Vein endothelial cell (primary cell): ENCODE data around the gene SPINK1. TPM values are rescaled to one million over a fixed set of nuclear protein-coding genes. Genes with fewer than 3 reads are reported as not detected.

Experiments
- total RNA-seq: library from RNA; depleted of rRNA; stranded (reverse); fragments of >200 nt; gene quantifications from 2 replicates; pipeline ENCODE4 v1.2.3, GENCODE V29; 2012

Gene SPINK1, protein sequence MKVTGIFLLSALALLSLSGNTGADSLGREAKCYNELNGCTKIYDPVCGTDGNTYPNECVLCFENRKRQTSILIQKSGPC
- not detected in 2 replicates for total RNA-seq

DNA sequence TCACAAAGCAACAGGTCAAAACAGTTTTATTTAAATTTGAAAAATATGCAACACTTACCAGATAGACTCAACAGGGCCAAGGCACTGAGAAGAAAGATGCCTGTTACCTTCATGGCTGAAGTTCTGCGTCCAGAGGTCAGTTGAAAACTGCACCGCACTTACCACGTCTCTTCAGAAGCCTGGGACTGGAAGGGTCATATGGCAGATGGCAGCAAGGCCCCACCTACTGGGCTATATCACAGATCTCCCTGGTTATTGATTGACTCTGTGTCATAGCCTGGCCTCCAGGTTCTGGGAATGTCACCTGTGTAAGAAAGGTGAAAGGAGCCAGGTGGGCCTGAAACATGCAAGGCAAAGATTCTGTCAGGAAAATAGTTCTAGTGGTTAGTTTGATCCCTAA lies at the start of gene SPINK1:
SPINK1 (minus strand) TSS at position 207 of the 400 bp plus-strand sequence; CDS start at position 113, 94 bp downstream.

DNA sequence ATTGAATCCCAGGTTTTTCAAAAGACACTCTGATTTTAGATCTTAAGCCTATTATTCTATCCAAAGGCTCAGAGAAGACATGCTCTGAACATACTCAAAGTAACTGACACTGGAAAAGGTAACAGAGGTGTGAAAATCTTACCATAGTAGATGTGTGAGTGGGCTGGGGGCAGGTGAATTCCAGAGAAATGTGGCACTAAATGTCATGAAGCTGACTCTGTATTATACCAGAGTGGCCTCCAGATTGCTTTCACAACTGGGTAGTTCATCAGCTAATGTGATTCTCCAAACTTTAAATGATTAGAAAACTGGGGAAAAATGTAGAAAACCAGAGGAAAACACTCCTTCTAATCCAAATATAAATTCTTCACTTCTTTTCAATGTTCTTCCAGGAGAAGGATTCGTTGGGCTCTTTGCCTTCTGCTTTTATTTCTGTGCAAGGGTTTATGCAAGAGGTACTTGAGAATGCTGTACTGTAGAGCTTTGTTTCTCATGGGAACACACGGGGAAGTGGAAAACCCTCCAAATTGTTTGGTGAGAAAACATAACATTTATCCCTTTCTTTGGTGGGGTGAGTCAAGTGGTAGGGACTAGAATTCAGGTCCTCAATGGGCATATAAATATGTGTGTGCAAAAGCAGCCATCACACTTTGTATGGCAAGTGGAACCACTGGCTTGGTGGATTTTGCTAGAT lies 46.7 kb upstream of the SPINK1 start, which contains the start of gene SCGB3A2:
SCGB3A2 (plus strand) TSS at position 646 of the 694 bp plus-strand sequence. CDS start 93 bp downstream, outside the sequence.

DNA sequence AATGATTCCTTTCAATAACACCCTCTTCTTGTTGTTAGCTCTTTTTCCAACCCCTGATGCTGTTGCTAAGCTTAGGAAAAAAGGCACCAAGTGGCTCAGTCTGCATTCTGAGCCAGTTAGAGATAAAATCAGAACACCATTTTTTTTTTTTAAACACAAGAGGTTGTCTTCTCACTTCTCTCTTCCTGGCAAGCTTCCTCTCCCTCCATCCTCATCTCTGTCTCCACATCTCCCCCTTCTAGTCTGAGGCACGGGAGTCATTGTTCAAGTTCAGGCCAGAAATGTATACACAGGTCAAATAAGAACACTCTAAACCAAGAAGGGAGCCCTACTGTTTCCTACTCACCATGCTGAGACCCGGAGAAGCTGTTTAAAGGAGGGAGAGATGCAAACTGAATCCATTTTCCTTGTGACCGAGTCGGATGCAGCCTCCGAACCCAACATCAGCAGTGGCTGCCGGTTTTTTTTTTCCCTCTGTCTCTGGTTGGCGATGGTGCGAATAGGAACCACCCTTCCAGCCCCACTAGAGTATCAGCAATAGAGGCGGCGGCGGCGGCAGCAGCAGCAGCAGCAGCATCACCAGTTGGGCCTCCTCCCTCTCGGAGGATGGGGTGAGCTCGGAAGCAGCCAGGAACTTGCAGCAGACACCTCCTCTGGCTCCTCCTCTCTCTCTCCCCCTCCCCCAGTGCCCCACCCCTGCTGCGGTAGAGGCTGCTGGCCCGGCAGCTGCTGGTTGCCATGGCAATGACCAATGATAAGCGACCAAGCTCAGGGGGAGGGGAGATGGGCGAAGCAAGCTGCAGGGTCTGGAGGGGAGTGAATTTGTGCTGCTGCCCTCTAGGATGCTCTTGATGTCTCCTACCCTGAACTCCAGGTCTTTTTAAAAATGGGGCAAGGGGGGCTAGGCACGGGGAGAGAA lies 49.1 kb downstream of the SPINK1 start, which contains the start of gene JAKMIP2:
JAKMIP2 (minus strand) TSS at position 619 of the 919 bp plus-strand sequence. CDS start 110,922 bp downstream, outside the sequence.

Other genes starting within 250 kb of the SPINK1 start
- not detected in 2 replicates for gene JAKMIP2, start 48.9 kb downstream of the SPINK1 start, total RNA-seq
- gene SCGB3A2, start 47.0 kb upstream of the SPINK1 start, total RNA-seq: not detected in 2 replicates
- gene C5orf46, start 74.9 kb upstream of the SPINK1 start, total RNA-seq: not detected in 2 replicates
- gene SPINK5, start 232.3 kb upstream of the SPINK1 start, total RNA-seq: 0.10 TPM in 1 of 2 replicates, not detected in the other